ENCODE results near the gene GSK3A. TPM values are rescaled to one million over a fixed set of nuclear protein-coding genes. Genes with fewer than 3 reads are reported as not detected.
A peak's percentile ranks its signal among the peaks of the same experiment; 100 is the strongest.
"Not testable (repeated sequence)": the region's sequence is repeated elsewhere in the genome, so short reads cannot be mapped to it uniquely, and the experiment has no call there.

Gene GSK3A
- total RNA-seq, 4 donors from 2014 or later: 31.4 to 44.1 (median 41.0) TPM

DNA sequence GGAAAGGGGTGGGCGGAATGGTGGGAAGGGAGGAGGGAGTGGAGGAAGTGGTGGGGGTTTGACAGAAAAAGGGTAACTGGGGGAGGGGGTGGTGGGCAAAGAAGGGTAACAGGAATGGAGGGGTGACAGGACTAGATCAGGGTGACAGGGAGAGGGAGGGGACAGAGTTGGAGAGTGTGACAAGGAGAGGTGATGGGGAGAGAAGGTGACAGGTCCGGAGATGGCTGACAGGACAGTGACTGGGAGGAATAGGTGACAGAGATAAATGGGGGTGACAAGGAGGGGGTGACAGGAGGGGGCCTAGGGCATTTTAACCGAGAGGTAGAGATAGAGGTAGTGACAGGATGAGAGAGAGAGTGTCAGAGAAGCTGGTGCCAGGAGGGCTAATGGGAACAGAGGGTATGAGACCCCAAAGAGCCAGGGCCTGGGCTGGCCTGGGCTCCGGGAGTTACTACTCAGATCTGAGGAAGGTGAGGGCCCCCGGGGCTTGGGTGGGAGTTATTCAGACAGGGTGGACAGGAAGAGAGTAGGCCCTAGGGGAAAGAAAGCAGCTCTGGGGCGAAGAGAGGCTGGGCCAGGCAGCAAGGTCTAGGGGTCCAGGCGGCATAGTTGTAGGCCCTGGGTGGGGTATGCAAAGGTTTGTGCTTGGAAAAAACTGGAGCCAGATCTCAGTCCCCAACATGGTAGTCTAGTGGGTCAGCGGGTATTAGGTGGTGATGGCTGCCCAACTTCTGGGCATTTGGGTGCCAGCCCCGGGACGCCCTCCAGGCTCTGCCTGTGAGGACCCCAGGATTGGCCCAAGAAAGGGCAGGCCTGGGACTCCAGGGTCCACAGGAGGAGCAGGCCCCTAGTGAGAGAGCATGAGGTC, 27.3 kb upstream of the GSK3A start:
- TF ChIP-seq, protein P1, sequence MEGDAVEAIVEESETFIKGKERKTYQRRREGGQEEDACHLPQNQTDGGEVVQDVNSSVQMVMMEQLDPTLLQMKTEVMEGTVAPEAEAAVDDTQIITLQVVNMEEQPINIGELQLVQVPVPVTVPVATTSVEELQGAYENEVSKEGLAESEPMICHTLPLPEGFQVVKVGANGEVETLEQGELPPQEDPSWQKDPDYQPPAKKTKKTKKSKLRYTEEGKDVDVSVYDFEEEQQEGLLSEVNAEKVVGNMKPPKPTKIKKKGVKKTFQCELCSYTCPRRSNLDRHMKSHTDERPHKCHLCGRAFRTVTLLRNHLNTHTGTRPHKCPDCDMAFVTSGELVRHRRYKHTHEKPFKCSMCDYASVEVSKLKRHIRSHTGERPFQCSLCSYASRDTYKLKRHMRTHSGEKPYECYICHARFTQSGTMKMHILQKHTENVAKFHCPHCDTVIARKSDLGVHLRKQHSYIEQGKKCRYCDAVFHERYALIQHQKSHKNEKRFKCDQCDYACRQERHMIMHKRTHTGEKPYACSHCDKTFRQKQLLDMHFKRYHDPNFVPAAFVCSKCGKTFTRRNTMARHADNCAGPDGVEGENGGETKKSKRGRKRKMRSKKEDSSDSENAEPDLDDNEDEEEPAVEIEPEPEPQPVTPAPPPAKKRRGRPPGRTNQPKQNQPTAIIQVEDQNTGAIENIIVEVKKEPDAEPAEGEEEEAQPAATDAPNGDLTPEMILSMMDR (IDR thresholded peaks at IDR 0.05): no peak
- TF ChIP-seq POLR2A (IDR thresholded peaks at IDR 0.05): no peak
- Histone ChIP-seq H3K4me3 (peak overlapping the region; percentile 67 to 87 (median 72)), H3K27me3 (no peaks in the 10 kb centered on the region), H3K27ac (peak overlapping the region; percentile 91 to 99 (median 94)), H3K9me3 (no peaks in the 10 kb centered on the region), H3K4me1 (peaks cover 3 to 26% (median 19%) of the 10 kb centered on the region in 4 donors), H3K36me3 (peaks cover 0 to 30% (median 0%) of the 10 kb centered on the region in 3 donors)
- DNase-seq: peak in 1 of 3 donors; percentile 55

DNA sequence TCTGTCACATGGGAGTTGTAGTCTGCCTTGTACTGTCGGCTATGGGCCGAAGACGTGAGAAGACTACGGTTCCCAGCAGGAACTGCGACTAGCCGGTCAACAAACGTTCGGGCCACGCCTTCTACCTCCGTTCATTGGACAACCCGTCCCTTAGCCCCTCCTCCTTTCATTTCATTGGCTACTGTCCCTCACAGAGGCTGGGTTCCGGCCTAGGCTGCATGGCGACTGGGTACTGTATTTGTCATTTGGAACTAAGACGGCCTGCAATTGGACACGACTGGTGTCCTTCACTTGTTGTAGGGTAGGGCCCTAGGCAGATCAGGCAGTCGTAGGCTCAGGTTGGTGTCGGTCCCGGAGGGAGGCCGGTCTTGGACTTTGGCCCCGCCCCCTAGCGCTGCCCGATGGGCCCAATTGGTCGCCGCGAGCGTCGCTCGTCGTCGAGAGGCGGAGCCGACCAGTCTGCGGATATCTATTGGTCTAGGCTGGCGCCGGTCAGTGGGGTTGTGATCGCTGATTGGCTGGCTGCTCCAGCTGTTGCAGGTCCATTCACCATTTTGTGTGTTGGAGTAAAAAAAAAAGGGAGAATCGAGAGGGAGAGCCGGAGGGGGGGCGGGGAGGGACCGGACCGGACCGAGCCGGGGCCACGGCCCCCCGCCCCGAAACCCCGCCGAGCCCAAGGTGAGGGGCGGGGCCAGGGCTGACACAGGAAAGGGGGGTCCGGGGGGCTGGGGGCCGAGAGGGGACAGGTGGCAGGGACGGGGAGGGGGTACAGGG, 26.5 kb upstream of the GSK3A start, which contains the start of gene CIC:
CIC (plus strand) TSS at position 549 of the 774 bp plus-strand sequence. CDS start 2,532 bp downstream, outside the sequence.
- Histone ChIP-seq H3K27ac (peak within 1 kb of the TSS; percentile 98 to 100 (median 99)), H3K4me1 (peaks cover 3 to 26% (median 19%) of the 10 kb centered on the region in 4 donors), H3K4me3 (peak within 1 kb of the TSS; percentile 74 to 90 (median 86)), H3K36me3 (peaks cover 0 to 23% (median 0%) of the 10 kb centered on the region in 3 donors), H3K9me3 (no peaks in the 10 kb centered on the region), H3K27me3 (no peaks in the 10 kb centered on the region)
- peak; percentile 99 to 100 (median 99) for DNase-seq
- peak in 1 of 2 donors; percentile 6 for TF ChIP-seq POLR2A (IDR thresholded peaks at IDR 0.05)
- TF ChIP-seq, protein P1 (IDR thresholded peaks at IDR 0.05): no peak

DNA sequence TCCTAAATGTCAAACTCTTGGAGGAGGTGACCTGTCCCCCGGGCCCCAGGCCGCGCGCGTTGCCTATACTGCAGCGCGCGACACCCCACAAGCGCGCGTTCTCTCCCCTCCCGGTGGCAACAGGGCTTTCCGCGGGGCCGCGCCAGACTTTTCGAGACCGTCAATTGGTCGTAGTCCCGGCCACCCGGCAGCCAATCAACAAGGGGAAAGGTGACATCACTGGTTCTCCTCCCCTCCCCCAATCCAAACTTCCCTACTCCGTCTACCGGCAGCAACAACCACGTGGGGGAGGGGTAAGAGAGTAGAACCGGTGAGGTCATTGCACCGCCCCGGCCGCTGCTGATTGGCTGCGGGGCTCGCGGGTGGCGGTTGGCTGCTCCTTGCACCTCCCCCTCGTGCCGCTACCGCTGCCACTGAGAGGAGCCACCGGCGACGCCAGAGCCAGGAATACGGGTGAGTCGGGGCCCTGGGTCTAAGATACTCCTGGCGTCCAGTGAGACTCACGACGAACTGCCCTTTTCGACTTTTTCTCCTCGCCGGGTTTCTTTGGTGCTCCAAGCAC, 25.8 kb upstream of the GSK3A start:
- Histone ChIP-seq H3K27me3 (no peaks in the 10 kb centered on the region), H3K4me3 (peak overlapping the region; percentile 73 to 90 (median 80)), H3K4me1 (peaks cover 3 to 26% (median 19%) of the 10 kb centered on the region in 4 donors), H3K9me3 (no peaks in the 10 kb centered on the region), H3K27ac (peak overlapping the region; percentile 98 to 100 (median 99)), H3K36me3 (peaks cover 0 to 17% (median 0%) of the 10 kb centered on the region in 3 donors)
- peak; percentile 99 to 100 (median 99) for DNase-seq
- TF ChIP-seq, protein P1 (IDR thresholded peaks at IDR 0.05): peak in 4 of 6 experiments; percentile 5 to 21 (median 10)
- peak in 1 of 2 donors; percentile 74 for TF ChIP-seq POLR2A (IDR thresholded peaks at IDR 0.05)

DNA sequence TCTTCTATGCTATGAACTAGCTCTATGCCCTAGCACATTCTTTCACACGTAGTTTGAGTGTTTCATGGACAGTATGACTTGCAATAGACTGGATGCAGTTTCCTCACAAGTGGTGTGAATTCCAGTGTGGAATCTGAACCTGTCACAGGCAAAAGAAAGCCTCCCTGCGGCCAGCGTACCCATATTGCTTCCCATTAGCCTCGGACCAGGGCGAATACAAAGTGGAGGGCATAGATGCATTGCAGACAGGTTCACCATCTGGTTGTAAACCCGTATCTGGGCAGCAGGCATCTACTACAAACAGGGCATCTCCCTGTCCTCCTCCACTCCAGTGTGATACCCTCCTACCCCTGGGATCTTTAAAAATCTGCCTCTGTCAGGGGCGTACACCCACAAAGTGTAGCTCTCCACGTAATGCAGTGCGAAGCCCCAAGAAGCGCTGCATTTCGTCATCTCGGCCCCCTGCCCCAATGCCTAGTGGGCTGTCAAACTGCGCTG, 25.3 kb upstream of the GSK3A start:
- Histone ChIP-seq H3K9me3 (no peaks in the 10 kb centered on the region), H3K36me3 (peaks cover 0 to 11% (median 0%) of the 10 kb centered on the region in 3 donors), H3K27me3 (no peaks in the 10 kb centered on the region), H3K27ac (peak overlapping the region; percentile 98 to 100 (median 99)), H3K4me1 (peaks cover 3 to 26% (median 19%) of the 10 kb centered on the region in 4 donors), H3K4me3 (peak overlapping the region; percentile 73 to 90 (median 80))
- DNase-seq: no peak
- TF ChIP-seq, protein P1 (IDR thresholded peaks at IDR 0.05): no peak
- no peak for TF ChIP-seq POLR2A (IDR thresholded peaks at IDR 0.05)

DNA sequence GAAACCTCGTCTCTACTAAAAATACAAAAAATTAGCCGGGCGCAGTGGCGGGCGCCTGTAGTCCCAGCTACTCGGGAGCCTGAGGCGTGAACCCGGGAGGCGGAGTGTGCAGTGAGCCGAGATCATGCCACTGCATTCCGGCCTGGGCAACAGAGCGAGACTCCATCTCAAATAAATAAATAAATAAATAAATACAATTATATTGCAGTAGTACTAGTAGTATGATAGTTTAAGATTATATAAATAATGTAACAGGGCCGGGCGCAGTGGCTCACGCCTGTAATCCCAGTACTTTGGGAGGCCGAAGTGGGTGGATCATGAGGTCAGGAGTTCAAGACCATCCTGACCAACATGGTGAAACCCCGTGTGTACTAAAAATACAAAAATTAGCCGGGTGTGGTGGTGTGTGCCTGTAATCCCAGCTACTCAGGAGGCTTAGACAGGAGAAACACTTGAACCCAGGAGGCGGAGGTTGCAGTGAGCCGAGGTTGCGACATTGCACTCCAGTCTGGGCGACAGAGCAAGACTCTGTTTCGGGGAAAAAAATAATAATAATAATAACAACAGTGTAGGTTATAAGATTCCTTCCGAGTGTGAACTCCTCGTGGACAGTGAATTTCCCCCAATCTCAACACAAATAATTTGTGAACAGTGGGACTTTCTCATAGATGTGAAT, 24.7 kb upstream of the GSK3A start:
- not testable (repeated sequence) for H3K36me3 ChIP-seq, H3K4me3 ChIP-seq, H3K9me3 ChIP-seq, H3K27me3 ChIP-seq
- H3K4me1 ChIP-seq: peaks cover 3 to 26% (median 19%) of the 10 kb centered on the region in 4 donors
- peak in 1 of 3 donors; percentile 41 for DNase-seq
- H3K27ac ChIP-seq: peak overlapping the region in 1 of 4 donors; percentile 99

DNA sequence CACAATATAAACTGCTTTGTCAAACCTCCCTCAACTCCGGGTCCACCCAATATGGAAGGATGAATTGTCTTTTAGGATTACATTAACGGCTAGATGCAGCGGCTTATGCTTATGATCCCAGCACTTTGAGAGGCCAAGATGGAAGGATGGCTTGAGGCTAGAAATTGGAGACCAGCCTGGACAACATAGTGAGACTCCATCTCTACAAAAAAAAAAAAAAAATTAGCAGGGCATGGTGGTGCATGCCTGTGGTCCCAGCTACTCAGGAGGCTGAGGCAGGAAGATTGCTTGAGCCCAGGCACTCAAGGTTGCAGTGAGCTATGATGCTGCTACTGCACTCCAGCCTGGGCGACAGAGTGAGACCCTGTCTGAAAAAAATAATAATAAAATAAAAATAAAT, 23.7 kb upstream of the GSK3A start:
- H3K4me3 ChIP-seq, H3K9me3 ChIP-seq, H3K27me3 ChIP-seq, H3K36me3 ChIP-seq, H3K27ac ChIP-seq, DNase-seq: not testable (repeated sequence)
- peaks cover 3 to 18% (median 16%) of the 10 kb centered on the region in 4 donors for H3K4me1 ChIP-seq

All from Peyer's patch (tissue), 4 donors.